Stimulated activated CD8-positive, alpha-beta memory T cell treated with anti-CD3 and anti-CD28 coated beads, Interleukin-4, amount 100 ng/mL, for 24 hours (primary cell): ENCODE data around the gene ARMC9.
A peak's percentile ranks its signal among the peaks of the same experiment; 100 is the strongest.

Experiments used
- DNase-seq: peaks from one replicate; pipeline ENCODE4 v3.0.0-alpha.2; 2020; ENCODE audit warnings: low read depth

The ARMC9 gene

DNA sequence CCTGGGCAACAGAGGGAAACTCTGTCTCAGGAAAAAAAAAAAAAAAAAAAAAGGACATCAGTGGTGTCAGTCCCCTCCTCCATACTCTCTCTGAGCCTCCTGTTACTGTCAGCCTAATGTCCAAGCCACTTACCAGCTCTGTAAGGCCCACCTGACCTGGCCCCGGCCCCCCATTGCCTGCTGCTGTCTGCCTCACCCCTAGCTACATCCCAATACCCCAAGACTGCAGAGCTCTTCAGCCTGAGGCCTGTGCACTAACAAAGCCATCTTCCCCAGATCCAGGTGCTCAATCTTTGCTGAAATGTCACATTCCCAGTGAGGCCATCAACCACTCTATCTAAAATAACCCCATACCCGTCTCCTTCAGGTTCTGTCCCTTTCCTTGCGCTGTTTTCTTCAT, 5.7 kb downstream of the ARMC9 start:
- no peak for DNase-seq

DNA sequence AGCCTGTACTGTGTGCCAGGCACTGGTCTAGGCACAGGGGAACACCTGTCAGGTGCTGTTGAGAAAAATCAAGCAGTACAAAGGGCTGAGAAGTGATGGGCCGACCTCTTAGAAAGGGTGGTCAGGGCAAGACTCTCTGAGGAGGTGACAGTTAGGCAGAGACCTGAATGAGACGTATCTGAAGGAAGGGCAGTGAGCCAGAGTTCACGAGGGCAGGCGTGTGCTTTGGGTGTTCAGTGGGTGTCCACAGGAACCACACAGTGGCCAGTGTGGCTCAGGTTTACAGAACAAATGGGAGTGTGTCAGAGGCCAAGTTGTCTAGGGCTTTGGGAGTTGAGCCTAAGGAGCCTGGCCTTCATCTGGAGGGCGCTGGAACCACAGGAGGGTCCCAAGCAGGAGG, 6.2 kb downstream of the ARMC9 start:
- no peak for DNase-seq

DNA sequence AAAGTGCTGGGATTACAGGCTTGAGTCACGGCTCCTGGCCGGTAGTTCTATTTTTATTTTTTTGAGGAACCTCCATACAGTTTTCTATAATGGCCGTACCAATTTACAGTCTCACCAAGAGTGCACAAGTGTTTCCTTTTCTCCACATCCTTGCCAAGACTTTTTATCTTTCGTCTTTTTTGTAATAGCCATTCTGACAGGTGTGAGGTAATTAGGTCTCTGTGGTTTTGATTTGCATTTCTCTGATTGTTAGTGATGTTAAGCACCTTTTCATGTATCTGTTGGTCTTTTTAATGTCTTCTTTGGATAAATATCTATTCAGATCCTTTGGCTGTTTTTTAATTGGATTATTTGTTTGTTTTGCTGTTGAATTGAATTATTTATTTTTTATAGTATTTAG, 9.3 kb downstream of the ARMC9 start:
- no peak for DNase-seq

DNA sequence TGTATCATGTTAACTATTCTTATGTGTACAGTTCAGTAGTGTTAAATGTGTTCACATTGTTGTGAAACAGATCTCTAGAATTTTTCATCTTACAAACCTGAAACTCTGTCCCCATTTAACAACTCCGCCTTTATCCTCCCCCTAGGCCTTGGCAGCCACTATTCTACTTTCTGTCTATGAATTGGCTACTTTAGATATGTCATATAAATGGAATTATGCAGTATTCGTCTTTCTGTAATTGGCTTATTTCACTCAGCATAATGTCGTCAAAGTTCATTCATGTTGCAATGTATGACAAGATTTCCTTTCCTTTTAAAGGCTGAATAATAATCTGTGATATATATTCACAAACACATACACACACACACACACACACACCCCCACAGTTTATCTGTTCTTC, 12.4 kb downstream of the ARMC9 start:
- DNase-seq: no peak

DNA sequence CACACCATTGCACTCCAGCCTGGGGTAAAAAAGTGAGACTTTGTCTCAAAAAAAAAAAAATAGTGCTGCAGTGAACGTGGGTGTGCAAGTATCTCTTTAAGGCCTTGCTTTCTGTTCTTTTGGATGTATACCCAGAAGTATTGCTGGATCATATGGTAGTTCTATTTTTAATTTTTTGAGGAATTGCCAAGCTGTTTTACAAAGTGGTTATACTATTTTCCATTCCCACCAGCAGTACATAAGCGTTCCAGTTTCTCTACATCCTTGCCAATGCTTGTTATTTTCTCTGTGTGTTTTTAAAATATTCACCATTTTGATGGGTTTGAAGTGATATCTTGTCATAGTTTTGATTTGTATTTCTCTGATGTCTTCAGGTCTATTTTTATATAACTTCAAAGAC, 13.1 kb downstream of the ARMC9 start:
- DNase-seq: no peak

DNA sequence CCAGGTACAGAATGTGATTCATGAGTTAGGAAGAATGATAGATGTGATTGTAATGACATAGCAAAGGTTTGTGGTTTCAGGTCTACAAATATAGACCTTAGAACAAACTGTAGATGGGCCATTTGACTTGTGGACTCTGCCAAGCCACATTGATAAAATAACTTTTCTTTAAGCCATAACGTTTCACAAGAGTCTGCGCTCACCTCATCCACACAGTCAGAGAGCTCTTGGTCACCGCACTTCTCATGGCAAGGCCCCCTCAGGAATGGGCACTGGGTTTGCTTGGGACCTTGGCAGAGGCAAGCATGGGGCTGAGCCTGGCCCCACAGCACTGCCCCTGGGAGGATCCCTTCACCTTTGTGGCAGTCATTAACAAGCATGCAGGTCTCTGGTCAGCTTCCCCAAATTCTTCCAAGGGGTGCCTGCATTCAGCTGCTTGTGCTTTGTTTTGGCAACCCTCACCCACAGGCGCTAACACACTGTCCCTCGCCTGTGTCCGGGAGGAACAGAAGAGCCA, 14.0 kb downstream of the ARMC9 start:
- no peak for DNase-seq

DNA sequence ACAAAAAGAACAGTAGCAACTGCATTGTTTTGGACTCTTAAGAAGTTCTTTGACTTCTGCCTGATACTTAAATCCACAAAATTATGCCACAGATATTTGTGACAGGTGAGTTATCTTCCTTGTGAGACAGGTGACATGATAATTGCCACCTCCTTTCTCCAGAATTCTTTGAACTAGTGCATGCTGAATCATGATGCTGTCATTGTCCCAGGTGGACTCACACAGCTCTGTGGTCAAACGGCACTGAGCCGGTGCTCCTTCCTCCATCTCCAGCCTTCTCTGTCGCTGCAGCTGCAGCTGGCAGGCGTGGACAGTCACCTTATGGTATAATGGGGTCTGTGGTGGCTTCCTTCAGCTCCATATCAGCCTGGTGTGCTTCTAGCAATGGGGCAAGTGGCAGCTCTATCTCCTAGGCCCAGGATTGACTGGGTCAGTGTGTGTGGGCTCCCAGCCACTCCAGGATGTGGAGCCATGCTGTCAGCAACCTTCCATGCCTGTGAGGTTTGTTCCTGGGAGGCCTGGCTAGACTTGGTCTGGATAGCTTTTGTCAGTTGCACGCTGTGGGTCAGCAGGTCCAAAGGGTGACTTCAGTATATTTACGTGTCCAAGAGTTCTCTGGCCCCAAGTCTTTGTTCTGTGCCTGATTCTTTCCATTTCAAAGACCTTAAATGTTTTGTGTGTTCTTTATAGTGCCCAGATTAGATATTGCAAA, 15.7 kb downstream of the ARMC9 start:
- no peak for DNase-seq

DNA sequence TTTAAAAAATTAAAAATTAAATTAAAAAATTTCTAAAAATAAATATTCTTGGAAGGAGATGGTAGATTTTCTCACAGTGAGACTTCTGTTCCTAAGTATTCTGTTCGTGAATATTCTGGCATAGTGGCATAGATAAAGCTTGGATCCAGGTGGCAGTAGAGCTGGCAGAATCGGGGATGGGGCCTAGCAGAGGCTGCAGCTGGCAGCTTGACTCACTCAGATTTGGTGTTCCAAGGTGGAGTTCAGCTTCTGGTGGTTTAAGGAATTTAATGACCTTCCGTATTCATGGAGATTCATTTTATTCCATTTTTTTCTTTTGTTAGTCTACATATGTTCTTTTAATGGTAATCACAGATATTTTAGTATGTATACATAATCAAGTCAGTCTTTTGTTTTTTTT, 19.9 kb downstream of the ARMC9 start:
- DNase-seq: no peak

DNA sequence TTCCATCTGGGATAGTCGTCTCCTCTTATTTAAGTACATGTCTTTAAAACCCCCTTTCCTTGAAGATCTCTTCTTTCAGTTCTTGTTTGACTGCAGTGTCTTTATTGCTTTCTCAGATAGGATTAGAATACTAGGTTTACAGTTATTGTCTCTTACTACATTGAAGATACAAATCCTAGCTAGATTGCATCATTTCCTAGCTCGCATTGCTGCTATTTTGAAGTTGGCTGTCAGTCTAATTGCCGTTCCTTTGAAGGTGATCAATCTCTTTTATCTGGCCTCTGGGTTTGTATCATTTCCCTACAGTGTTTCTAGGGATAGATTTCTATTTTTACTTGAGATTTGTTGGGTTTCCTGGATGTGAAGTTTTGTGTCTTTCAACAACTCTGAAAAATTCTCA, 20.9 kb downstream of the ARMC9 start:
- no peak for DNase-seq

DNA sequence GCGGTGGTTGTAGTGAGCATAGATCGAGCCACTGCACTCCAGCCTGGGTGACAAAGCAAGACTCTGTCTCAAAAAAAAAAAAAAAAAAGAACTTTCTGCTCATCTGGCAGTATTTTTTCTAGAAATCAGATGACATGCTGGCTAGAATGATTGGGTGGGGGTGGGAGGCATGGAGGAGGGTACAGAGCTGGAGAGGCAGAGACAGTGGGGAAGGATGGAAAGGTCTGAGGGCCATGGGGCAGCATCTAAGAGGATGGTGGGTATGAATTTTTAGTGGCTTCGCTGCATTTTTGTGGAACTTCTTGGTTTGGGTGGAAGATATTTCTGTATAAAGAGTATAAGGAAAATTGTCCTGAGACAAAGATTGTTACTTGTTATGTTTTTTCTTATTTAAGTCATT, 23.3 kb downstream of the ARMC9 start:
- no peak for DNase-seq

DNA sequence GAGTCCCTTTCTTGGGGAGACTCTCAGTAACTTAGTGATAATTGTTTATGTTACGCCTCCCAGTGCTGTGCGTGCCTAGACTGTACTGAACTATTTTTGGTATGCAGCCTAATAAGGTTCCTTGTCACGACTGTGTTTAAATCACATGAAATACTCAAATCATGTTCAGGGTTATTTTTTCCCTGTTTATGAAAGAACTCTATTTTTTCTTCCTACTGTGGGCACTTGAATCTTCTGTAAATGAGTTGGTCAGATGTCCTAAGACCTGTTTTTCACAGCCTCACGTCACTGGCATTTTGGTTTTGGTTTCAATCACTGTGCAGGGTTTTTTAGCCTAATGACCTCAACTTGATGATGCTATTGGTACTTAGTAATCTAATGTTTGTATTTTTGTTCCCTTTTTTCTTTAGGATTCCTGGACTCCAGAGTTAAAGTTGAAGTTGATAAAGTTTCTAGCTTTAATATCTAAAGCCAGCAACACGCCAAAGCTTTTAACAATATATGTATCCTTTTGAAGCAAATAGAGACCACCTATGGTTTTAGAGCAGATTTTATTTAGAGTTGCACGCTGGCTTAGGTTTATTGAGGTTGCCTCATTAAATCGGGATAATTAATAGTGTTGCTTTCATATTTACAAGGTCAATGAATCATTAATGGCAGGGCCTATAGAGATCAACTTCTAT, 24.0 kb downstream of the ARMC9 start:
- DNase-seq: no peak

DNA sequence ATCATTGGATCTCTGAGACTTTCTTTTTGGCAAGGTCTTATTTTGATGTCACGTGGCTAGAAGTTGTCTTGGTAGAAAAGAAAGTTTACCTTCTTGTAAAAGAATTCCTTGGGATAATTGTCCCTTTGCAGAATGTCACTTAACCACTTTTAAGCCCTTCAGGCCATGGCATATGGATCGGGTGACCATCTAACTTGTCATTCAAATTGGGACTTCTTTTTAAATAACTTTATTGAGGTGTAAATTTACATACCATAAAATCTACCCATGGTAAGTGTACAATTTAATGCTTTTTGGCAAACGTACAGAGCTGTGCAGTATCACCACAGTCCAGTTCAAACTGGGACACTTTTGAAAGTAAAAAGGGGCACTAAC, 24.6 kb downstream of the ARMC9 start:
- no peak for DNase-seq

DNA sequence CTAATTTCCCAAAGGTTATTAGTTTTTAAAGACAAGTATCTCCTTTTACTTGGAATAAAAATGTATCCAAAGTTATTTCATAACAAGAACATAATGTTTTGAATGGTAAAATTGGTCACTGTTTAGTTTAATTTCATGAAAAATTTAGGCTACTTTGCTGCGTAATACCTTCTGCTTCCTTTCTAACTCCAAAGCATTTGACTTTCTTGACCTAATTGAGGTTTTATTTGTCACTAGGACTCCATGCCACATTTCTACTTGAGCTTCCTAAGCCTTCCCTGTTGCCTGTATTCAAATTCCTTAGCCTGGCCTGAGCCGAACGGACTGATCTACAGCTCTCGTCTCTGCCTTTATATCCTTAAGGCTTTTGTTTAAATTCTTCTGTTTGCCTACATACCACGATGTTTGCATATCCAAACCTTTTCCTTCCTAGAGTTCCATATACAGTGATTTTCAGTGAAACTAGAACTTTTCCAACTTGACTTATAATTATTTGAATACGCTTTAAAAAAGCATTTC, 25.1 kb downstream of the ARMC9 start:
- no peak for DNase-seq

DNA sequence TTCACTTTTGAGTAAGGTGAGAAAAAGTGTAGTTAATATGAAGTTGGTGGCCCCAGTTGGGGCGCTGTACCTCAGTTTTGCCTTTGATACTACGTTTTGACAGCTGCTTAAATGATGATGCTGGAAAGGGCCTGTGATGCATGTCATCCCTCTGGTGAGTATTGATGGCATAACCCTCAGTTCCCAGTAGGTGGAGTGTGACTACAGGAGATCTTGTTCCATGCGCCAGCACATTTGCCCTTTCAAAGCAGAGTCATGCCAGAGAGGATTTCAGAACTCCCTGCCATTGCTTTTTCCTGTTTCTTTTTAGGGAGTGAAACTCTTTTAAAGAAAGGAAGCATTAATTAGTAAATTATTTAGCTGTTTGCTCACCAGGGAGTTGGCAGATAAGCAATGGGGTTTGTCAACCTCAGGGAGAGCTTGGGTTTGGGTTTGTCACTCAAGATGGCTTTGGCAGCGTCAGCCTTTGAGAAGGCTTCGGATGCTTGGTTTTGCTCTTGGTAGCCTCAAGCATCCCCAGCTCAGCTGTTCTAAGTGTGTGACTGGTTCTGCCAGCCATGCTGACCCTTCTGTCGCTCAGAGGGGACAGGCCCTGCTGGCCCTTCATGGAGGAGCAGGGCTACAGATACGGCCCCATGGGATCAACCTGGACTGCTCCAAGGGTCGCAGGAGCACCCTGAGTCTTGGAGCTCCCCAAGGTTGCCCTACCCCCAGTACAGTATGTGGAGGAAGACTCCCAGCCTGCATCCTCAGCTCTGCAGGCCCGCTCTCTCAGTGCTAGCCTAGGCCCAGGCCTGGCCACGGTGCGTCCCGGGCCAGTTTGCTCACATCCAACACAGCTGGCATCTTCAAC, 29.1 kb downstream of the ARMC9 start:
- peak; percentile 3 for DNase-seq

DNA sequence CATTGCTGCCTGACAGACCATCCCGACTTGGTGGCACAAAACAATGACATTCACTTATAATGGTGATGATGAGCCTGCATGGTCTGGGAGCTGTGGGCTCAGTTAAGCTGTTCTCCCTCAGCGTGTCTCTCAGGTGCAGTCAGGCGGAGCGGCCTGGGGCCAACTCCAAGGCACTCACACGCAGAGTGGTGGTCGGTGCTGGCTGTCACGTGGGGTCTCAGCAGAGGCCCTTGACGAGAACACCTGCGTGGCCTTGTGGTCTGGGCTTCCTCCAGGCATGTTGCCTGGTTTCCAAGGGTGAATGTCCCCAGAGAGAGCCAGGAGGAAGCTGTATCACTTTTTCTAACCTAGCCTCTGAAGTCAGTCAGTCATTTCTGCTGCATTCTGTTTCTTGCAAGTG, 29.8 kb downstream of the ARMC9 start:
- no peak for DNase-seq

DNA sequence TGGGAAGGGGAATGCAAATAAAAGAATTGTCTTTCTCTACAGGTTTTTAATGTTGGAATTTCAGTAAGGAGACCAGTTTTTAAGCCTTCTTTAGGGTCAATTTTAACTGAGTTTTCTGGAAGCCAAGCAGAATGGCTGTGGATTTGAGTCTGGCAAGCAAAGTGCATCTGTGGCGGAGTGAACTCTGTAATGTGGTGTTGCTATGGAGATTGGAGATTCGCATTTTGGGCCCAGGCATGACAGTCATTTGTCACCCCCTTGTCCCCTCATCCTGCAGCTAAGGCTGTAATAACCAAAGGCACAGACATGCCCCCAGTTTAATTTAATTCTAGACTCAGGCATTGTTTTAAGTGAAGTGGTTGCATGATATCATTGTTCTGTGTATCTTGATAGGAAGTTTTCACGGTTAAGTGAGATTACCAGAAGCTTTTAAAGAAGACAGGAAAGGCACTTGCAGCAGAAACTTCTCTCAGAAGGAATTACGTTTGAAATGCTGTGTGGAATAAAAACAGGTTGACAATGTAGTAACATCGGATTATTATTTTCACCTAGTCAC, 30.6 kb downstream of the ARMC9 start:
- no peak for DNase-seq

DNA sequence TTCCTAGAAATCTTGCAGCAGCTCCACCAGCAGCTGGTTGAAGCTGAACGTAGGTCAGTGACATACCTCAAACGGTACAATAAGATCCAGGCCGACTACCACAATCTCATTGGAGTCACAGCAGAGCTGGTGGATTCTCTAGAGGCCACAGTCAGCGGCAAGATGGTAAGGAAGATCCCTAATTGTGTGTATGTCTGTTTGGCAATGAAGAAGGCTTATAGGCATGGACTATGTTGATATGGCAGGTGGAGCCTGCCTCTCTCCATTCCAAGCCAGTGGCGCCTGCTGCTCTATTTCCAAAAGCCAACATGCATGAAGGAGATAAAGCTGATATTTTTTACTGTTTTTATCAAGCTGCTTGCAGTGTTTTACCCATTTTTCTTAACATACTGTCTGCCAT, 36.8 kb downstream of the ARMC9 start:
- DNase-seq: no peak

DNA sequence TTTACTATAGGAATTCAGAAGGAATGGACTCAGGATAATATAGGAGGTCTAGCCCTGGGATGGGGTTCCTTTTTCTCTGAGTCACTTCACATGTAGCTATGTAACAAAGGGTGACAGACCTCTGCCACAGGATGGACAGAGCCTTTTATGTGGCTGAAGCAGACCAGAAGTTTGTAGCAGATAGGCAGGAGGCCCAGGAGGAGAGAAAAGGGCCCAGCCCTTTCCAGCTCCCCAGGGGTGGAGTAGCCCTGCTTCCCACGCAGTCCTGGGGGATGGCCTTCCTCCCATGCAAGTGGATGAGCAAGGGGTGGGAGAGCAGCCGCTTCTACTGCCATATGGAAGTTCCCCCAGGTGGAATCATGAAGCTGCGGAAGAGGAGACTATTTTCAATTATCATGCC, 40.3 kb downstream of the ARMC9 start:
- DNase-seq: no peak

DNA sequence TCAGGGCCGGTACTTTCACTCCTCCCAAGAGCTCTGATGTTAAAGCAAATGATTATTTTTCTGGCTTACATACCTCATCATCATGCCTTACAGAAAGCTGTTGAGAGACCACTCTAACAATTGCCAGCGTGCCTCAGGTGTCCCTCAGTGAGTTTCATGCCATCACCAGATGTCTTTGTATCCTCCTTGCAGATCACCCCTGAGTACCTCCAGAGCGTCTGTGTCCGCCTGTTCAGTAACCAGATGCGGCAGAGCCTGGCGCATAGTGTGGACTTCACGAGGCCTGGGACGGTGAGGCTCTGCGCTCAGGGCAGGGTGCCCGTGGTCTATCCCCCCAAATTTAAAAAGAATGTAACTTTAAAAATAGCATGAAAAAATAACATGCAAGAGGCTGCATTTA, 41.3 kb downstream of the ARMC9 start:
- DNase-seq: no peak

DNA sequence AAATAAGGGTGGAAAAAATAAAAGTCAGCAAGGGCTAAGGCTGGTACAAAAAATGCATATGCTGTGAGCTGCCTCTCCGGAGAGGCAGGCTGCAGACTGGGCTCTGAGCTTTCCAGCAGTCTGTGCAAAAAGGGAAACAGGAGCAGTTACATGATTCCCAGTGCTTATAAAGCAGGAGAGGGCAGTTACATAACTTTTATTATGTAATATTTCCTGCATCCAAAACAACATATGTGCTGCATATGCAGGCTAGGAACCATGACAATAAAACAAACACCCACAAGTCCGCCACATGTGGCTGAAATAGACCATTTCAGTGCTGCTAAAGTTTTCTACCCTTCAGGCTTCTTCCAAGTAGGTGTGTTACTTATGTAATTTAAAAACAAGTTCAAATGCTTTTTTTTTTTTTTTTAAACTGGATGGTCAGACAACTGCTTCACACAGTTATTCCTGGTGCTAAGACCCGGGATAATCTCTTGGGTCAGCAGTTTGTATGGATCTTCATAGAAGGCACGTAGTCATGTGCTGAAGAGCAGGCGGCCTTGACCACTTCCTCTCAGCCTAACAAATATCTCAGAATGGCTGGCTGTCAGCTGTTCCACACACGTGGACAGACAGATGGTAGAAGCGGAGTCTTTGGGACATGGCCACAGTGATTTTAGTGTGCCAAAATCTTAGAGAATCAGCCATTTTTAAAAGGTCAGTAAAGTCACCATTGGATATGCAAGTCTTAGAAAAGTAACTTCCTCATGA, 43.5 kb downstream of the ARMC9 start:
- DNase-seq: no peak

DNA sequence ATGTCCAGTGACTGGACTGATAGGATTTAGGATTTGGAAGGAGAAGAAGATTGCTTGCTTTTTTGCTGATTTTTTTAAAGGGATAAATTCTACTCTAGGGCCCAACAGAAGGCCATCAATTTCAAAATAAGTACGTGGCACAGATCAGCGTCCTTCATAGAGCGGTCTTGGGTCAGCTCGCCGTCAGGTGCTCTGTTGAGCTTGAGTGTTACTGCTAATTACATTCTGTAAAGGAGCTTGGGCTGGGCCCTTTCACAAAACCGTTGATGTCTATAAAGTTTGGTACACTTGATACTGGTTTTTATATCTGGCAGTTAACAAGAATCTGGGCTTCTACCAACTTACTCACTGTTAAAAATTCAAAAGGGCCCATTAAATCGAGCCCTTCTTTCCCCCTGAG, 45.4 kb downstream of the ARMC9 start:
- DNase-seq: no peak
